ENCODE data around the gene TGIF1.
A peak's percentile ranks its signal among the peaks of the same experiment; 100 is the strongest.

The TGIF1 gene

DNA sequence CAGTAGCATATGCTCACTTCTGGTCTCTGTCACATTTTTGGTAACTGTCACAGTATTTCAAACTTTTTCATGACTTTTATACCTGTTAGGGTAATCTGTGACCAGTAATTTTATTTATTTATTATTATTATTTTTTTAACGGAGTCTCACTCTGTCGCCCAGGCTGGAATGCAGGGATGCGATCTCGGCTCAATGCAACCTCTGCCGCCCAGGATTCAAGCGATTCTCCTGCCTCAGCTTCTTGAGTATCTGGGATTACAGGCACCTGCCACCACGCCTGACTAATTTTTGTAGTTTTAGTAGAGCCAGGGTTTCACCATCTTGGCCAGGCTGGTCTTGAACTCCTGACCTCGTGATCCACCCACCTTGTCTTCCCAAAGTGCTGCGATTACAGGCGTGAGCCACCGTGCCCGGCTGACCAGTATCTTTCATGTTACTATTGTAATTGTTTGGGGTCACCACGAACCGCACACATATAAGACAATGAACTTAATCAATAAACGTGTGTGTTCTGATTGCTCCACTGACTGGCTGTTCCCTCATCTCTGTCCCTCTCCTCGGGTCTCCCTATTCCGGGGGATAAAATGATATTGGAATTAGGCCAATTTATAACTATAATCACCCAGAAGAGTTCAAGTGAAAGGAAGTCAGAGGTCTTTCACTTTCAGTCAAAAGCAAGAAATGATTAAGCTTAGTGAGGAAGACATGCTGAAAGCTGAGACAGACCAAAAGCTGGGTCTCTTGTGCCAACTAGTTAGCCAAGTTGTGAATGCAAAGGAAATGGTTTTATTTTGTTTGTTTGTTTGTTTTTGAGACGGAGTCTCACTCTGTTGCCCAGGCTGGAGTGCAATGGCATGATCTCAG lies 22.9 kb downstream of the TGIF1 start:
- DNase-seq (ENCODE audit: low read depth) = no peak
- H3K4me3 ChIP-seq (ENCODE audit: low read depth, low read length) = no peak overlapping the region

GRCh38 chr18:3478262-3478978 lies 28.4 kb downstream of the TGIF1 start:
- H3K4me3 ChIP-seq (ENCODE audit: low read depth, low read length) = no peak overlapping the region
- peak; percentile 49 for DNase-seq (ENCODE audit: low read depth)

GRCh38 chr18:3479978-3480509 lies 30.1 kb downstream of the TGIF1 start:
- DNase-seq (ENCODE audit: low read depth) = no peak

GRCh38 chr18:3480827-3481573 lies 31.0 kb downstream of the TGIF1 start:
- H3K4me3 ChIP-seq (ENCODE audit: low read depth, low read length) = no peak overlapping the region
- DNase-seq (ENCODE audit: low read depth) = no peak

More at GRCh38 chr18:3479978-3480509, 30.1 kb downstream of the TGIF1 start:
- H3K4me3 ChIP-seq (ENCODE audit: low read depth, low read length) = no peak overlapping the region

DNA sequence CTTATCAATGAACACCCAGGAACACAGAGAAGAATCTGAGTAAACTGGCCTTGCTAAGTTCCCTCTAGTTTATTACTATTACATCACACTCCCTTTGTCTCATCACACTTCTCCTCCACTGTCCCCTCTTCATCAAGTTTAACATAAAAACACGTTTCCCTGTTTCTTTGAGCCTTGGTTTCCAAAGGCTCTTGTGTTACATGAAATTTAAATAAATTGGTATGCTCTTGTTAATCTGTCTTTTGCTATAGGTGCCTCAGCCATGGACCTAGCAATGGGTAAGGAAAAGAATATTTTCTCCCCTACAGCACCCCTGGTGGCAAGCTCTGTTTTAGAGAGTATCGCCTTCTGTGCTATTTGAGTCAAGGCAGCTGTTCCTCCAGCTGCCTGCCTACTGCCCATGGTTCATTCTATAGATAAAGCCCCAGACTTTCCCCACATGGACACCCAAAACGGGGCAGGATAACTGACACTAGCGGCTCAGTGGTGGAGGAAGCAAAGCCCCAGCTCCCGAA lies 31.8 kb downstream of the TGIF1 start:
- DNase-seq (ENCODE audit: low read depth) = no peak
- H3K4me3 ChIP-seq (ENCODE audit: low read depth, low read length) = no peak overlapping the region

DNA sequence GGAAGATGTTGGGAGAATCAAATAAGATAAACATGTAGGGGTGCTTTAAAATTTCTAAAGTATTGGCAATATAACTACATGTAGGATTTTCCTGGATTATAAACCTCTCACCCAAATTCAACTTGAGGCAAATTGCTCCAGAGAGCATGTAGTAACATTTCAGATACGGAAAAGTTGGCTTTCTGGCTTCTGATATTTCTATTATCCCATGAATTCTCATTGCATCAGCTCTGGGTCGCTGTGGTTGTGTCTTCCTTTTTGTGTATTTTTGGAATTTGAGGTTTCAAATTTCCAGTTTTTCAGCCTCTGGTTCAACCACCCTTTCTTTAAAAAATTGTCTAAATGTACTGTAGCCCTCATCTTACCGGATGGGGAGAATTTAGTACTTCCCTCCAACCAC lies 32.3 kb downstream of the TGIF1 start:
- no peak overlapping the region for H3K4me3 ChIP-seq (ENCODE audit: low read depth, low read length)
- DNase-seq (ENCODE audit: low read depth) = no peak

DNA sequence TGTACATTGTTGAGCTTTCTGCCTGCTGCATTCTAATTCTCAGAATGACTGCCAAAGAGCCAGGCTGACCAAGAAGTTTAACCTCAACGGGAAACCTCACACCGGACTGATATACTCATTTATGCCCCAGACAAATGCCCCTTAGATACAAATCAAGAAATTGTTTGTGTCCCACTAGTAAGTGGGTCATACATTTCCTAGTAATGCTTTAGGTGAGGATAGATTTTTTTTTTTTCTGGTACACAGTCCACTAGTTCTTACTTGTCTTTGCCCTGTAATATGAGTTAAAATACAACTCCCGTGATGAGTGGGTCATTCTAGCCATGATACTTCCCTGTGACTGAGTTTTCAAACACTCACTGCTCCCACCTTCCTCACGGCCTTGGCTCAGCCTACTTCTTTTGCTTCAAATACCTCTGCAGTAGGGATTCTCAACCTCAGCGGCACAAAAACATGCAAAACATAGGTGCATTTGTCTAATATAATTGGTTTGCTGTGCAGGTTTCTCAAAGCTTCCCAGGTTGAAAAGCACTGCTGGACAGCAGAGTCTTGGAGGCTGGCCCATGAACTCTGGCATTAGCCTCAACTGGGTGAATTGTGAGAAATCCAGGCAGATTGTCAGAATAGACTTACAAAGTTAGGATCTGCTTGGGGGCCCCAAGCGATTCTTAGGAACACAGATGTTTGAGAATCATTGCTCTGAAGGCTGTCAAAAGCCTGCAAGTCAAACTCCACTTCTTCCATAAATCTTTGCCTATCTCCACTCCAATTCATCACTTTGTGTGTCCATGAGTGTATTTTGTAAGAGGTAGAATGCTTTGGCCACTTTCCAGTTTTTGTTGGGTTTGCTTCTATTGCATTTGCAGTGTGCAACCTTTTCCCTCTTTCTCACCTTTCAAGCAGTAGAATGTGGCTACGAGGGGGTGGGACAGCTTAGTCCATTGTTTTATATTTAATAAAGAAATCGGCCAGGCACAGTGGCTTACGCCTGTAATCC lies 35.5 kb downstream of the TGIF1 start:
- DNase-seq (ENCODE audit: low read depth) = no peak
- H3K4me3 ChIP-seq (ENCODE audit: low read depth, low read length) = no peak overlapping the region

- no peak for DNase-seq (ENCODE audit: low read depth)
- no peak overlapping the region for H3K4me3 ChIP-seq (ENCODE audit: low read depth, low read length)
Measured at GRCh38 chr18:3486512-3486911, 36.5 kb downstream of the TGIF1 start.

DNA sequence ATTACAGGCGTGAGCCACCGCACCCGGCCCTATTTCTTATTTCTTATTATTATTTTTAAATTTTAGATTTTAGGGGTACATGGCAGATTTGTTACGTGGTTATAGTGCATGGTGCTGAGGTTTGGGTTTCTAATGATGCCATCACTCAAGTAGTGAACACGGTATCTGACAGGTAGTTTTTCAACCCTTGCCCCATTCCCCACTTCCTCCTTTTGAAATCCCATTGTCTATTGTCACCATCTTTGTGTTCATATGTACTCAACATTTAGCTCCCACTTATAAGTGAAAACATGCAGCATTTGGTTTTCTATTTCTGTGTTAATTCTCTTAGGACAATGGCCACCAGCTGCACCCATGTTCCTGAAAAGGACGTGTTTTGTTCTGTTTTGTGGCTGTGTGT lies 39.5 kb downstream of the TGIF1 start:
- DNase-seq (ENCODE audit: low read depth) = no peak
- no peak overlapping the region for H3K4me3 ChIP-seq (ENCODE audit: low read depth, low read length)

DNA sequence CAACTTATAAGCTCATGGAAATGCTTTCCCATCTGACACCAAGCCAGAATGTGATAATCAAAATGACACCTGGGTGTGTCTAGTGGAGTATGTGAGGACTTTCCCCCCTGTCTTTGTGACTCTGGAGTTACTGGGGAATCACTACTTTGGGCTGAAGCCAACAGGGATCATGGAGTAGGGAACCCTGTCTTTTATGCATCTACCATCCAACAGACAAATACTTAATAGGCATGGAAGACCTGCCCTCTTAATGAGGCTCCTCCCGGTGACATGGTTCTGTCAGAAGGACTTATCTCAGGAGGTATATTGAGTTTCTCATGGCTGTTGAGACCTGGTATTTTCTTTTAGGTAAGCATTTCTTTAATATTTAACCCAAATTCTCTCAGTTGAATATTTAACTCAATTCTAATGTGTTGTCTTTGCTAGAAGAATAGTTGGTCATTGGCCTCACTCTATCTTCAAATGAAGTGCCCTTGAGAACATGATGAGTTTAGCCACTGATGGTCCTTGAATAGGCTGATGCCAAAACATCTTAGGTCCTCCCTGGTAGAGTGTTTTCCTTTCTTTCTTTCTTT lies 42.1 kb downstream of the TGIF1 start:
- no peak for DNase-seq (ENCODE audit: low read depth)
- no peak overlapping the region for H3K4me3 ChIP-seq (ENCODE audit: low read depth, low read length)

DNA sequence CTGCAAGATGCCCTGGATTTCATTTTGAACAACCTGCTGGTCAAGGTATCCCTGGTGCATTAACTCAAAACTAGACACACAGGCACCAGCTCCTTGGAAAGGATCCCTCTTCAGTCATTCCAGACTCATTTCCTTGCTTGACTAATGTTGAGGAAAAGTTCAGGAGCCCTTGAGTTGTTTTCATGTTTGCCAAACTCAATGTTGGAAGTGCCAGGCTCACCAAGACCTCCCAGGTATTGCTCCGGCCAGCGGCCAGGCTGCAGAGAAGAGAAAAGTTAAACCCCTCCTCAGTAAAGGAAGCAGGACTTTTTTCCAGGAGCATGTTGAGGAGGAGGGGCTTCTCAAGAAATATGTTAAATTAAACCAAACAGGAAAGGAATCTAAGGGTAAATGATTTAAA lies 42.7 kb downstream of the TGIF1 start:
- no peak for DNase-seq (ENCODE audit: low read depth)
- no peak overlapping the region for H3K4me3 ChIP-seq (ENCODE audit: low read depth, low read length)

DNA sequence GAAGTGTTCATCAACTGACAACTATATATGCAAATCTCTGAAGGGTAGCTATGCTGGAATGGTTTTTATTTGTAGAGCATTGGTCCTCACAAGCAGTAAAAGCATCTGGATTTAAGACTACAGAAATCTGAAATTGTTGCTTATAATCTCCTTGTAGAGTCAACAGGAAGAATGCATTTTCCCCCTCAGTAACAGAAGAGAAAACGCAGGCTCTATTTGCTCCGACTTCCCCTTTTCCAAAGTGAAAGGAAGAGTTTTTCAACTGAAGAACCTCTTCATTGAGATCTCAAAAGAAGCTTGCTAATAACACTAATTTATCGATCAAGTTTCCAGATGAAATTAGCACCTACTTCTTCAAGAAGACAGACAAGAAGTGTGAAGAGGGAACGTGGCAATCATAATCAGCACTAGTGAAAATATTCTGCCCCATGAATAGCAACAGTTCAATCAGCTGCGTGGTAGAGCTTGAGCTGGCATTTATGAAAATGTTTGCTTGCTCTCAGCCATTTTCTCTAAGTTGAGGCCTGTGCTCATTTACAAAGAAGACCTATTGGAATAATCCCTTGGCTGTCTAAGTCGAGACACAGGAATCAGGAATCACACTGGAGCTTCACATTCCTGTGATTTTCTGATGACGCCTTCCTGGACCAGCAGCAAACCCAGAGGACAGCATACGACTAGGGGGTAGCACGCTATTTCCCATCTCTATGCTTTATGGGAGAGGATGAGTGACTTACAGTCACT lies 43.7 kb downstream of the TGIF1 start:
- no peak for DNase-seq (ENCODE audit: low read depth)
- no peak overlapping the region for H3K4me3 ChIP-seq (ENCODE audit: low read depth, low read length)

DNA sequence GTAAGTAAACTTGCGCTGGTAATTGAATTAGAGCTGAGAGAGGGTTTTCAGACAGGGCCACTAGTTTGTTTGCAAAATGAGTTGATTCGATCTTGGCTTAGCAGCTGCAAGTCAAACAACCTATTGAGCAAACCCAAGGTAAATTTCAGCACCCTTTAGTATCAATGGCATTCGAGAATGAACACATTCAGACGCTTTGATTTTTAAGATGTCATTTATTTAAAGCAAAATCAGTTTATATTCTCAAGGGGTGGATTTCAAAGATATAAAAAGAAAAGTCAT lies 44.2 kb downstream of the TGIF1 start:
- no peak overlapping the region for H3K4me3 ChIP-seq (ENCODE audit: low read depth, low read length)
- no peak for DNase-seq (ENCODE audit: low read depth)

GRCh38 chr18:3494569-3494968 lies 44.6 kb downstream of the TGIF1 start:
- DNase-seq (ENCODE audit: low read depth) = no peak
- H3K4me3 ChIP-seq (ENCODE audit: low read depth, low read length) = no peak overlapping the region

DNA sequence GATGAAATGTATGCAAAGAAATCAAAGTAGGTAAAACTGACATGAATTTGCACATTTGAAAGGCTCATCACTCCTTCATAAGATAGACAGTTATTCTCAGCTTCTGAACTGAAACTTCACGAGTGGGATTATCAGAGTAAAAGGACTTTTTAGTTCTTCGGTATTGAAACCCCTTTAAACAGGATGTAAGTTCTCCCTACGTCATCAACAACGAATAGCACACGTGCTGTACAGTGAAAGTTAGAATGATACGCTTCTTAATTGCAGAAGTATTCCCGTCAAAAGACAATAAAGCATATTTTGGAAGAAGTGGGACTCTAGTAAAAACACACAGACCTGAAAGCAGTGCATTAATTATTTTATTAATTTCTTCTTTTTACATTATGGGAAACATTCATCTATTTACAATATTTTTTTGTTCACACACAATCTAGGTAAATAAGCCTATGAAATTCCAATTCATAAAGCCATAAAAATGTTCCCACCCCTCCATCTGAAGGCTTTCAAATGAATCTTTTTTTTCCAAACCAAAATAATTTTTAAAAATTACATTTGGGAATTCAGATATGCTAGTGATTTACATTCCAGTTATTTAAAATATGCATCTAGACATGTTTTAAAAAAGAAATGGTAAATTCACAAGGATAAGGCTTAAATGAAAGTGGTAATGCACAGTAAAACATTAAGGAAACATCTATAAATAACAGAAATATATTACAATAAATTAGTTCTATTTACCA lies 45.9 kb downstream of the TGIF1 start:
- no peak overlapping the region for H3K4me3 ChIP-seq (ENCODE audit: low read depth, low read length)

DNA sequence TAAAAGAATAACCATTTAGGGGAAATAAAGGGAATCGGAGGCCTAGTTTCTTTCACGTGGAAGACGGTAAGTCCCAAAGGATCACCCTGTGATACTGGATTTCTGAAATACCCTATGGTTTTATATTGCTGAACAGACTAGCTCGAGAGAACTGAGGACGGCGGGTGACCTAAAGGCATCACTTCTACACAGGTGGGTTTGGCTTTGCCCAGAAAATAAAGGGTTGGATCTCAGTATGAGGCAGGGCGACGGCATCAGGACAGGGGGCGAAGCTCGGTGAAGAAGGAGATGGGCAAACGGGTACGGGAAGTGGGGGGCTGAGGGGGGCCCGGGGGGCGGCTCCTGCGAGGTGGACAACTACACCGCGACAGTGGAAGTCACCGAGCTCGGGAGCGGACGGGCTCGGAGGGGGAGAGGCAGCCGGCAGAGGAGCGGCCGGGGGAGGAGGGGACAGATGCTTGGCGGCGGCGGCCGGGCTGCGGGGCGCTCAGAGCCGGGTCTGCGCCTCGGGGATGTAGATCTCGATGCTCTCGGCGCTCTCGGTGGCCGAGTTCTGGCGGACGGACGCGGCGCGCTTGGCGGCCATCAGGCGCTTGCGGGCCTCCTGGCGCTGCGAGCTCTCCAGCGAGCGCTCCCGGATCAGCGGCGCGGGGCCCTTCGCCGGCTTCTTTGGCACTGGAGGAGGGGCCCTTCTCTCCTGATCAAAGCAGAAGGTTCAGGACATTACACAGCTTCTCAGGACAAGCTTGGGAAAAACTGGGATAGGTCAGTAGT lies 48.9 kb downstream of the TGIF1 start:
- peak; percentile 6 for DNase-seq (ENCODE audit: low read depth)
- peak overlapping the region; percentile 44 for H3K4me3 ChIP-seq (ENCODE audit: low read depth, low read length)

More for the DNA sequence above, 45.9 kb downstream of the TGIF1 start:
- DNase-seq (ENCODE audit: low read depth) = no peak
